Fibroblast of skin of left quadriceps (primary cell): ENCODE results near the gene SHLD1.
"Not testable (repeated sequence)": the region's sequence is repeated elsewhere in the genome, so short reads cannot be mapped to it uniquely, and the experiment has no call there.

ENCODE experiments used
- DNase-seq, 2 experiments: peaks; one replicate each; pipeline ENCODE4 v3.0.0-alpha.2; 2013; ENCODE audit warnings: low read depth in 2 of 2

The SHLD1 gene

DNA sequence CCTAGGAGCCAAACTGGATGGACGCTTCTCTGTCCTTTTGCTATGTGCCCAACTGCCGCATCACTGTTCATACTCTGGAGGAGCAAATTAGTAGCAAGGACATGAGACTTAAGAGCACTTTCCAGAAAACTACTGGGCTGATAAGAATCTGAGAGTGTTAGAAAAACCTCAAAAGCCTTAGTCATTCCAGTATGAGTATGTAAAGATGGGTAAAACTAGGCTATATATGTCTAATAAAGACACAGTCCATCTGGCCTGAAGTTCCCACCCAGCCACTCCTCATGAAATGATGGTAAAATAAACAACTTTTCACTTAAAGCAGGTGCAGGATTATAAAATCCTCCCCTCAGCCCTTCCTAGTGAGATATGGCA is 30.6 kb downstream of the SHLD1 start:
- no peak for DNase-seq

DNA sequence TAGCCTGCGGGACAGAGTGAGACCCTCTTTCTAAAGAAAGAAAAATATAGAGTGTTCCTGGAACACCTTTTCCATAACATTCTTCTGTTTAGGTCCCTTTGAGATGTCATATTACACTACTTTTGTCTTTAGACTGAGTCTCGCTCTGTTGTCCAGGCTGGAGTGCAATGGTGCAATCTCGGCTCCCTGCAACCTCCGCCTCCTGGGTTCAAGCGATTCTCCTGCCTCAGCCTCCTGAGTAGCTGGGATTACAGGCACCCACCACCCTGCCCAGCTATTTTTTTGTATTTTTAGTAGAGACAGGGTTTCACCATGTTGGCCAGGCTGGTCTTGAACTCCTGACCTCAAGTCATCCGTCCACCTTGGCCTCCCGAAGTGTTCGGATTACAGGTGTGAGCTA is 31.2 kb downstream of the SHLD1 start:
- DNase-seq, result not testable (repeated sequence)

DNA sequence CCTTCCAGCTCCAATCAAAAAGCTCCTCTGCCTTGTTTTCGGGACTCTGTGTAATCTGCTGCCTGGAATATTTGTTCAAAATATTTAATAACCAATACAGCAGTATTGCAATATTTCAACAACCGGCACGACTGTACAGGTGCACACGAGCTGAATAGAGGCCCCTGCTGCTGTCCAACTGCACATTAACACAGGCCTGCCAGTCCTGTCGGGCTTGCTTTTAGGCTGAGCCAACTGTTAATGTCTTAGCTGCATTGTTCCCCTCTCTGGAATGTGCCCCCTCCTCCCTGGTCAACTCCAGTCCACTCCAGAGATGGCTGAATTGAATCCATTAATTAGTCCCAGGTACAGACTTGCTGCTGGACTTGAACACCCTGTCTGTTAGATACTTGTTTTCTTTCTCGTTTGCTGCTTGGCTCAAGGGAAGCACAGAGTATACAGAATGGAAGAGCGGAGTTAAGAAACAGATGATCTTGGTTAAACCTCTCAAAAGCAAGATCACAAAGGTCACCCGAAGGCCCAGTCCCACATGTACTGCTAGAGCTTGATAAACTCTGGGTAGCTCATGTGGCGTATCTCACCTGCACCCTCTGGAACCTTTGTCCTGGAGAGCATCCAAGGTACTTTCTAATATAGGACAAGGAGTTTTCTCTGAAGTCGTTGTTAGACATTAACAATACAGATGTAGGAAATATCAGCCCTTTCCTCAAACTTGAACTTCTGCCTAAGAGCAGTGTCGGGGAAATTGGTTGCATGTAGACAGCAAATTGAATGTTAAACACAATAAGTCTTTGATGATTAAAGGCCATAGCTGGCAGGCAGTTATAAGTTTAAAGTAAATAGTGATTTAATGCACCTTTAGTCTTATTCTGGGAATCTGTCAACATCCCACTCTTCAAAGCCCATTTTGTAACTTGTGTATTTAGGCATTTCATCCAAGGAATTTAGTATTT is 31.9 kb downstream of the SHLD1 start:
- DNase-seq, result no peak

DNA sequence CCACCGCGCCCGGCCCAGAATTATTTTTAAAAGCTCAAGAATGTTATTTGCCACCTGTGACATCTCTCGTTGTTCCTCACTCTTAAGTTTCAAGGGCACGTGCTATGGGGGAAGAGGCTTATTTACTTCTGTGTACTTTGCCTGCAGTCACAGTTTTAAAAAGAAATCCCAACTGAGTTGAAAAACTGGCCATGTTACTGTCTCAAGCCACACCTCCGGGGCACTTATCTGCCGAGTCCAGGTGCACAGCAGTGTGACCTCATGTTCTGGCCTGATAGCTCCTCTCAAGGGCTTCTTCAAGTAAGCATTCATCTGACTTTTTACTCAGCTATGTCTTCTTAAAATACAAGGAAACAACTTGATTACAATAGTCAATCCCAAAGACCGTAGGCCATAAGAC is 34.5 kb downstream of the SHLD1 start:
- no peak for DNase-seq

DNA sequence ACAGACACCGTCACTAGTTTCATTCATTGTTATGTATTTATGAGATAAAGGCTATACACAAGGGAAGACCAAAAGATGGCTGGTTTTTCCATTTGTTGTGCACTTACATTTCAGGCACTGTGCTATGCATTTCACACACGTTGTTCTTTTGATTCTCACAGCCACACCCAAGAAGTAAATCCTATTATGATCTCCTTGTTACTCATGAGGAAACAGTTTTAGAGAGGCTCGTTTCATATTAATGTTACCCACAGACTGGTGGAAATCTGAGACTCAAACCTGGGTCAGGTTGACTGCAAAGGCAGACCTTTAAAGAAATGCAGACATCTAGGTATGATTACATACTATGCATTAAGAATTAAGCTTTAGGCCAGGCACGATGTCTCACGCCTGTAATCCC is 34.9 kb downstream of the SHLD1 start:
- DNase-seq, result no peak

DNA sequence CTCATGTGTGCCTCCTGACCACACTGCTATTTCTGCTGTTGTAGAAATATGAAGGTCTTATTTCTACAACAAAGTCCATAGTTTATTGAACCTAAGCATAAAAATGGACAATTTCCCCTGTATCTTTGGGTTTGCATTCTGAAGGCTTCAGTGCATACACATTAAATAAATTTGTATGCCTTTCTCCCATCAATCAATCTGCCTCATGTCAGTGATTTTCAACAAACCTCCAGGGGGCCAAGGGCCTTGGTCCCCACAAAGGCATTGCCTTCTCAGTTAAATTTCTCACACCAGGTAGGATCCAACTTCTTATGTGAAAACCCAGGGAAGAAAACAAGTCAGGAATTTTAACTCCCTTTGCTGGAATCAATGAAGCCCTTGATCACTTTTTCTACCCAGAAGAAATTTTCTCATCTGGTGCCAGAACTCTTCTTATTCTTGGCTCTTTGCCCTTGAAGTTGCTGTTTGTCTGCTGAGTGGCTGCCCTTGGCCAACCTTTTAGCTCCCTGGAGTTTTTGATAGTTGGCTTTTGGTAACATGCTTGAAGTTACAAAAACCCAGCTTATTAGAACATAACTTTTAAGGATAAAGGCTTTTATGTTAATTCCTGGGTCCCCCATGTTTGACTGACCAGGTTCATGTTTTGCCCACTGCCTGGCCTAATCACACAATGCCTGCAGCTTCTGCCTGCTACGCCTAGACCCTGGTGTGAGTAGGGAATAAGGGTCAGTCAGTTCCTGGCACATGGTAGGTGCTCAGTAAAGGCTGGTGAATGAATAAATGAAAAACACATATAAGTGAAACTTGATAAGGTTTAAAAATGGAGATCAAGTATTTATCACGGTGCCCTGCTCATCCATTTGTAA is 37.0 kb downstream of the SHLD1 start:
- peak; percentile 12 to 18 for DNase-seq

DNA sequence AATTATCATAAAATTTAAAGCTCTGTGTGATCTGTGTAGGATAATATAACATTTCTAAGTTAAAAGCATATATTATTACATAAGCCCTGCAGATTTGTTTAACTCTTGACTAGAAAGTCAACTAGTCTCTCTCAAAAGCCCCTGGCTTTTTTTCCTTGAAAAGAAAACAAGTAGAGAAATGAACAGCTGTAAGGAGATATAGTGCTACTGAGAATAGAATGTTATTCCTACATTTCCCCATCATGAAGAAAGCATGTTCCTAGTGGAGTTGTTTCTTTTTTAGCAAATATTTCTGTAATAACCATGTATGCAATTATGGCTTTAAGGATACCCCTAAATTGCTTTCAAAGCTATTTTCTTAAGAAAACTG is 37.6 kb downstream of the SHLD1 start:
- no peak for DNase-seq

DNA sequence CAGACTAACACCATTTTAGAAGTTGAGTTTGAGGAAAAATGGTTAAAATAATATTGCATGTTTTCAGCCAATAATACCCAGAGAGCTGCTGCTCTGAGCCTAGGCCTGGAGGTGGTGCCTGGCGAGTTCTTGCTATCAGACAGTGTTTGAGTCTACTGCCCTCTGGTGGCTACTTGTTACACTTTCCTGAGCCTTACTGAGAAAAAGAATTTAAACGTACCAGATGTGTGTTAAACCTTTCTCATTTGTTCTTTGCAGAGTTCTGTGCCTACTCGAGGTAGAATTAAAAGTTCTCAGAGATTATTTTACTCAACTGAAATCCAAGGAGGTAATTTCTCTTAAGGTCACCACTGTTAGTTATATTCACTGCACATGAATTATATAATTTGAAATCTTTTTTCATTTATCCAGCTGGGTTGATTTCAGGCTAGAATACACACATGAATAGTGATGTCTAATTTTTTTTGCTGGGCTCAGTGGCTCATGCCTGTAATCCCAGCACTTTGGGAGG is 38.2 kb downstream of the SHLD1 start:
- peak; percentile 64 to 65 for DNase-seq

DNA sequence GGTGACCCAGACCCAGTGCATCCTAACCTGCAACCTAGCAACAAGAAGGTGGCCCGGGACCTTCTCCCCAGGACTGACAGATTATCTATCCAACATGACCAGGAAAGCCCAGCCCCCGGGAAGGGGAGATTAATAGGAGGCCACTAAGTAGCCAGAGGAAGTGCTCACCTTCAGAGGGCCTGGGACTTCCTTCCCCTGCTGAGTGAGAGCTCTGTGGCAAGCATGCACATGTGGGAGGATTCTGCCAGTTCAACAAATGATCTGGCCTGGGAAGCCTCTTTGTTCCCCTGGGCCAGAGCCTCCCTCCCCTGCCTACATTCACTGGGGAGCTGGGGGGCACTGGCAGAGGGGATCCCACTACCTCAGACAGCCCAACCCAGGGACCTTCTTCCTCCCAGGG is 39.6 kb downstream of the SHLD1 start:
- no peak for DNase-seq

DNA sequence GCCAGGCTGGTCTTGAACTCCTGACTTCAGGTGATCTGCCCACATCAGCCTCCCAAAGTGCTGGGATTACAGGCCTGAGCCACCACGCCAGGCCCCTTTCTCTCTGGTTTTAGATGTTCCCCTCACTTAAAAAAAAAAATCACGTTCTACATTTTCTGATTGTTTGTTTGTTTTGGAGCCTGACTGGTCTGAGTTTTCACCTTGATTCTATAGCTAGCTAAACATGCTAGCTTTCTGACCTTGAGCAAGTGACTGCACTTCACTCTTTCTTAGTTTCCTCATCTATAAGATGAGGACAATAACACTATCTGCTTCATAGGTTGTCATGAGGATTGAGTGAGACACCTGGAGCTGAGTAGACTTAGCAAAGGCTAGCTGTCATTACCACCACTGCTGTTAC is 43.7 kb downstream of the SHLD1 start:
- DNase-seq, result no peak

DNA sequence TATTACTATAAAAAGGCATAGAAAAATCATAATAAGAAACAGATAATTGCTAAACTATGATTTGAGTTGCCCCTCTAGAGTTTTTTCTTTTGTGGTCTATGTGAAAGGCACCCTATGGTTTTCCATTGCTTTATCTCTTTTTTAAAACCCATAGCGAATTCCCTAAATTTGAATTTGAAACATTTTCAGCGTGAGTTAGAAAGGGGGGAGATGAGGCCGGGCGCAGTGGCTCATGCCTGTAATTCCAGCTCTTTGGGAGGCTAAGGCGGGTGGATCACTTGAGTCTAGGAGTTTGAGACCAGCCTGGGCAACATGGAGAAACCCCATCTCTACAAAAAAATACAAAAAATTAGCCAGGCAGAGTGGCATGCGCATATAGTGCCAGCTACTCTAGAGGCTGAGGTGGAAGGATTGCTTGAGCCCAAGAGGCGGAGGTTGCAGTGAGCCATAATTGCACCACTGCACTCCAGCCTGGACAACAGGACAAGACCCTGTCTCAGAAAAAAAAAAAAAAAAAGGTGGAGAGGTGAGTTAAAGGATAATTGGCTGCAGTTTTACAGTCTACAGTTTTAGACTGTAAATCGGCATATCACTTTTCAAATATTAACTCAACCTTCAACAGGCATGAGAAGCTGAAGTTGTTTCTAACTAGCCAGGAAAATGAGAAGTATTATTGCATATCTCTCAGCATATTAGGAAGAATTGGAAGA is 46.3 kb downstream of the SHLD1 start:
- DNase-seq, result no peak

DNA sequence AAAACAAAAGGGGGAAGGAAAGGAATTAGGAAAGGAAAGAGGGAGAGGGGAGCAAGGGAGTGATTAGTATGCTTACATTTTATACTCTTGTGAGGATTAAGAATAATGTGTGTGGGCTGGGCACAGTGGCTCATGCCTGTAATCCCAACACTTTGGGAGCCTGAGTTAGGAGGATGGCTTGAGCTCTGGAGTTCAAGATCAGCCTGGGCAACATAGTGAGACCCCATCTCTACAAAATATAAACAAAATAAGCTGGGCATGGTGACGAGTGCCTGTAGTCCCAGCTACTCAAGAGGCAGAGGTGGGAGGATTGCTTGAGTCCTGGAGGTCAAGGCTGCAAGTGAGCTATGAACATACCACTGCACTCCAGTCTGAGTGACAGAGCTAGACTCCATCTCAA is 47.0 kb downstream of the SHLD1 start:
- no peak for DNase-seq

DNA sequence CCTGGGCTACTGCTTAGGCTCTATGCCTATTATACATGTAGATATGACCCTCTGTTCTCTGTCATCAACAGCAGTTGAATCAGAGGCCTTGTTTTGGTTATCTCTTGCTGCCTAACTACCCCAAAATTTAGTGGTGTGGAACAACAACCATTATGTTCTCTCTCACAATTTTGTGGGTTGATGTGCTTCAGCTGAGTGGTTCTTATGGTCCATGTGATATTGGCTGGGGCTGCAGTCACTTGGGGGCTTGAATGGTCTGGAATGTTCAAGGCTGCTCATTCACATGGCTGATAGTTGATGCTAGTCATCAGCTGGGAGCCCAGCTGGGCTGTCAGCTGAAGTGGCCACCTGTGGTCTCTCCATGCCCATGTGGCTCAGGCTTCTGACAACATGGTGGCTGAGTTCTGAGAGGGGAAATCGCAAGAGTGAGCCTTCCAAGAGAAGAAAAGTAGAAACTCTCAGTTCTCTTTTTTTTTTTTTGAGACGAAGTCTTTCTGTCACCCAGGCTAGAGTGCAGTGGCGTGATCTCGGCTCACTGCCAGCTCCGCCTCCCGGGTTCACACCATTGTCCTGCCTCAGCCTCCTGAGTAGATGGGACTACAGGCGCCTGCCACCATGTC is 47.8 kb downstream of the SHLD1 start:
- DNase-seq, result no peak

DNA sequence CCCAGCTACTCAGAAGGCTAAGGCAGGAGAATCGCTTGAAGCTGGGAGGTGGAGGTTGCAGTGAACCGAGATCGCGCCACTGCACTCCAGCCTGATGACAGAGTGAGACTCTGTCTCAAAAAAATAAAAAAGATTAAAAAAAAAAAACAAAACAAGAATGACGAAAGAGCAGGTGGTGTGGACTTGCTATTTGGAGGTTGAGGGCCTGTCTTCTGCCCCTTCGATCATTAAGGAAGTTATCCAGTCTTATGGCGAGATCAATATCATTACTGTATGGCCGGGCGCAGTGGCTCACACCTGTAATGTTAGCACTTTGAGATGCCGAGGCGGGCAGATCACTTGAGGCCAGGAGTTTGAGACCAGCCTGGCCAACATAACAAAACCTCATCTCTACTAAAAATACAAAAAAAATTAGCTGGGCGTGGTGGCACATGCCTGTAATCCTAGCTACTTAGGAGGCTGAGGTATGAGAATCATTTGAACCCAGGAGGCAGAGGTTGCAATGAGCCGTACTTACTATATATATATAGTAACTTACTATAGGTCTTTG is 53.6 kb downstream of the SHLD1 start:
- DNase-seq, result not testable (repeated sequence)

DNA sequence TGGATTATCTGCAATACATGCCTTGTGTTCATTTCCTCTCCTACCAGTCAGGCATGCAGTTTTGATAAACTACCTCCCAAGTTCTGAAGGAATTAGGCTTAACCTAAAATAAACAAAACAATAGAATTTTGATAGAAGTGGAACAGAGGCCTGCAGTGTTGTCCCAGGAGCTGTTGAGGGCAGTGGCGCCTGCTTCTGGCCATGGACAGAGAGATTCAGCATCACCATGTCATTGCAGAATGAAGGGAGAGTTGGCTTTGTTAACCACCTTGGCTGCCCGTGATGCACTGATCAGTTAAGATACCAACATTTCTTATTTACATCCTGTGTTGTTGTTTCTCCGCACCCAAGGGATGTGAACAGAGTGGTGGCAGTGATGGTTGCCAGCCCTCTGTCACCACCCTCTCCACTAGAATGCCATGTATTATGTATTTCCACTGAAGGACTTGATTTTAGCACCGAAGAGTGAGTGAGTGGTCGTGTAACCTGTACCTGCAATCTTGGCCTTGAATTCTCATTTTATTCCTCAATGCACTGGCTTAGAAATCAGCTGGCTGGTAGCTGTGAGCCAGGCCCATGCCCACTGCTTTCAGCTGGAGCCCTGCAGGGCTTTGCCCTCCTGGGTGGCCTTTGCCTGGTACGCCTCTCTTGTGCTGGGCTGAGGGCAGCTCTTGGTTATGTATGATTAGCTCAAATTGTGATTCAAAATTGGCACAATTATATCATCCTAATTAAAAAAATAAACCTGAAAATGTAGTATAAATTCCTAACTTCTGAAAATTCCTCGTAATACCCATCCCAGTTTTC is 56.5 kb downstream of the SHLD1 start:
- no peak for DNase-seq

DNA sequence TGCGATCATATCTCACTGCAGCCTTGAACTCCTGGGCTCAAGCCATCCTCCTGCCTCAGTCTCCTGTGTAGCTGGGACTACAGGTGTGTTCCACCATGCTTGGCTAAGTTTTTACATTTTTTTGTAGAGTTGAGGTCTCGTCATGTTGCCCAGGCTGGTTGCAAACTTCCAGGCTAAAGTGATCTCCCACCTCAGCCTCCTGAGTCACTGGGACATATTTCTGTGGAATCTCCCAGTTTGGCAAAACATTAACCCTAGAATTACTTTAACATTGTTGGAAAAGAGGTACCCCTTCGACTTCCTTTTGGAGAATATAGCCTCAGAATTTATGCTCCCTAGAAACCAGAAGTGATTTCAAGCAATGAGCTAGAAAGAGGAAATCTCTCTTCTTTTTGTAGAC is 57.2 kb downstream of the SHLD1 start:
- no peak for DNase-seq

DNA sequence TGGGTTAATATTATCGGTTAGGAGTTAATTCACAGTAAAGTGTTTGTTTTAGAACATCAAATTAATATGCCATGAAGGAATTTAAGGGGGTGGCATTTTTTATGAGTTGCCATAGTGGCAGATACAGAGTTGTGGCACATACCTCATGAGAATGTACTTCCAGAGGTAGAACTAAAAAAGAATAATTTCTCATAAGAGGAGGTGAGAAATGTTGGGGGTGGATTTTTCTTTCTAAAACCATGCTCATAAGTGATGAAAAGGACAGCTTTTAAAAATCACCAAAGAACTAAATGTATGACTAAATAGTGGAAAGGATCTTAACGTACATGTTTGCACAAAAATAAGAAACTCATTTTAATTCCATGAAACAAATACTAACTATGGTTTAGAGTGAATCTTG is 58.7 kb downstream of the SHLD1 start:
- no peak for DNase-seq

DNA sequence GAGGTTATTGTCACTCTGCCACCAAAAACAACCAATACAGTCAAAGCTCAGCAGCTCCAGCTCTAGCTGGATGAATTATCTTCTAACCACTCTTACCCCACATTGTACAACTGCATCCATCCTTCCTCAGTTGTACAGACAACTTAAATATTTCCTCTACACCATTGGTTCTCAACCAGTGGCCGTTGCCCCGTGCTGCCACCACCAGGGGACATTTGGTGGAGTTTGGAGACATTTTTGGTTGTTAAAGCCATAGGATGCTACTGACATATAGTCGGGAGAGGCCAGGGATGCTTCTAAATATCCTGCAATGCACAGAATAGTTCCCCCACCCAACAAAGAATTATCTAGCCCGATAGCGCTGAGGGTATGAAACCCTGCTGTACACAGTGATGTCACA is 59.3 kb downstream of the SHLD1 start:
- no peak for DNase-seq

DNA sequence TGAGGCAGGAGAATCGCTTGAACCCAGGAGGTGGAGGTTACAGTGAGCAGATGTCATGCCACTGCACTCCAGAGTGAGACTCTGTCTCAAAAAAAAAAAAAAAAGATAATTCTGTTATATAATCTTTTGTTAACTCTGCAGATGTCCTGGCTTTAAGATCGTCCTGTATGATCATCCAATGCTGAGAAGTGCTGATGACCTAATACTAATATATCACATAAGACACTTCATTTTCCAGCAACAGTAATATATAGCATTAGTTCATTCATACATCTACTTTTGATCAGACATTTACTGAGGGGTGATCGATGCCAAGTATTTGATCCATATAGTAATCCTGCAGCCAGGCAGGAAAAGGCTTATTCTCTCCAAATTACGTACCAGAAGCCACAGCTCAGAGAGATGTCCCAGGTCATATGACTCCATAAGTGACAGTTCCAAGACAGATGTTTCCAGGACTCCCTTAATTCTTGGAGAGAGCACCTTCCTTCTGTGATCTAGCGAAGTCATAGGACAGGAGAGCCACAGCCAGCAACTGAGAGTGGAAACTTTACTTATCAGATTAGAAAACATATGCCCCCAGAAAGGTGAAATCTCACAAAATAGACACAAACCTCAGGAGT is 60.7 kb downstream of the SHLD1 start:
- DNase-seq, result no peak

DNA sequence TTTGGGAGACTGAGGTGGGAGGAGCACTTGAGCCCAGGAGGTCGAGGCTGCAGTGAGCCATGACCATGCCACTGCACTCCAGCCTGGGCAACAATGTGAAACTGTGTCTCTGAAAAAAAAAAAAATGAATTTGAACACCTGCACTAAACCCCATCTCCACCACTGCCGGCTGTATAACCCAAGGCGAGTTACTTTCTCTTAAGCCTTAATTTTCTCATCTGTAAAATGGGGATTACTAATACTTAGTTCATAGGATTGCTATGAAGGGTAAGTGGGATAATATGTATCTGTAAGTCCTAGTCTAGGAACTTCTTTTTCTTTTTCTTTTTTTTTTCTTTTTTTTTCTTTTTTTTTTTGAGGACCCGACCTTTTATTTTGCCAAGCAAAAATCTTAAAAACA is 61.5 kb downstream of the SHLD1 start:
- DNase-seq, result no peak
